Colonic mucosa (tissue), 4 donors: ENCODE measurements around the gene DGKB. TPM values are rescaled to one million over a fixed set of nuclear protein-coding genes. Genes with fewer than 3 reads are reported as not detected.

Experiments used
- DNase-seq: peaks from one replicate; pipeline ENCODE4 v3.0.0-alpha.2; 2020
- H3K27ac ChIP-seq: fragments of 200-600 bp; one replicate; pipeline ENCODE4 v1.8.0; 2021
- H3K27me3 ChIP-seq: fragments of 200-600 bp; one replicate; pipeline ENCODE4 v1.8.0; 2021
- H3K36me3 ChIP-seq: fragments of 200-600 bp; one replicate; pipeline ENCODE4 v1.8.0; 2021
- H3K4me1 ChIP-seq: fragments of 200-600 bp; one replicate; pipeline ENCODE4 v1.8.0; 2021; ENCODE audit warnings: mild to moderate bottlenecking
- H3K4me3 ChIP-seq: fragments of 200-600 bp; one replicate; pipeline ENCODE4 v1.8.0; 2021
- H3K9ac ChIP-seq, 2 donors: one replicate each; pipeline ENCODE4 v1.7.0; 2013; ENCODE audit warnings: control low read depth in 2 of 2, low read depth in 2 of 2, low read length in 2 of 2
- H3K9me3 ChIP-seq: fragments of 200-600 bp; one replicate; pipeline ENCODE4 v1.8.0; 2021
- intact Hi-C: fragments of 100-400 bp; cut with DNase I; formaldehyde crosslinking; loops from one replicate; pipeline ENCODE4 v1.14.1; 2022
- total RNA-seq, 2 donors: library from RNA; stranded (reverse); fragmentation: NEBNext Ultra II Directional in 1 of 2; extraction: Animal tissue kit (Norgen Biotek cat#: 25700) in 1 of 2; gene quantifications; one replicate each; pipeline ENCODE4 v1.2.1, GENCODE V29; 2021
- TF ChIP-seq, protein P1 (sequence below): fragments of 200-600 bp; IDR thresholded peaks from one replicate; pipeline ENCODE4 v1.8.0; 2022; ENCODE audit warnings: antibody characterized with exemption, mild to moderate bottlenecking
- donor health status: healthy.
- donor health status: DM: no; HTN: no; CAD: no.
- donor health status: DM: no; HTN: no; CAD: no.

Gene DGKB
- total RNA-seq, 2 donors from 2014 or later, result 0.25 to 0.61 TPM

DNA sequence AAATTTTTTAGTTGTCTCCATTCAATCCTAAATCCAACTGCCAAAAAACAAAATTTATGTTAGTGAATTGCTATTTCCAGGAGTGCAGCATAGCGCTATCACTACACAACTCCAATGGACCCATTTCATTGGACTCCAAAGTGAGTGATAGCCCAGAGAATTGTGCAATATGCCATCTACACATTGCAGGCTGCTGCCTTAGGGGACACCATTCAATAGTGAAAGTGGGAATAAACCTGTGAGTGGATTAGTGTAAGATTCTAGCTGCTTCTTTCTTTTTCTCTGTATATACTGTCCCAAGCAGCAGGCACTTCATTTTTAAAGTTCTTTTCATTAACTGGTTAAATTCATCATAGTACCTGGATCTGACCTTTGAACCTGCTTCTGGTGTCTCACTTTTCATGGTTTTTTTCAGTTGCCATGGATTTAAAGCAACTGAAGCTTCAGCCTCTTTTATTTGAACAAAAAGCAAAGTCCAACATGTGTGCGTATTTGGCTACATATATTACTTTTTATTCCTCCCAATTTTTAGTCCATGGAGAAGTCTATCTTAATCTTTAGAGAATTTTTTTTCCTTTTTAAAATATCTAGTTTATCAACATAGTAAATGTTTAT lies 97.3 kb downstream of the DGKB start:
- TF ChIP-seq, protein P1, sequence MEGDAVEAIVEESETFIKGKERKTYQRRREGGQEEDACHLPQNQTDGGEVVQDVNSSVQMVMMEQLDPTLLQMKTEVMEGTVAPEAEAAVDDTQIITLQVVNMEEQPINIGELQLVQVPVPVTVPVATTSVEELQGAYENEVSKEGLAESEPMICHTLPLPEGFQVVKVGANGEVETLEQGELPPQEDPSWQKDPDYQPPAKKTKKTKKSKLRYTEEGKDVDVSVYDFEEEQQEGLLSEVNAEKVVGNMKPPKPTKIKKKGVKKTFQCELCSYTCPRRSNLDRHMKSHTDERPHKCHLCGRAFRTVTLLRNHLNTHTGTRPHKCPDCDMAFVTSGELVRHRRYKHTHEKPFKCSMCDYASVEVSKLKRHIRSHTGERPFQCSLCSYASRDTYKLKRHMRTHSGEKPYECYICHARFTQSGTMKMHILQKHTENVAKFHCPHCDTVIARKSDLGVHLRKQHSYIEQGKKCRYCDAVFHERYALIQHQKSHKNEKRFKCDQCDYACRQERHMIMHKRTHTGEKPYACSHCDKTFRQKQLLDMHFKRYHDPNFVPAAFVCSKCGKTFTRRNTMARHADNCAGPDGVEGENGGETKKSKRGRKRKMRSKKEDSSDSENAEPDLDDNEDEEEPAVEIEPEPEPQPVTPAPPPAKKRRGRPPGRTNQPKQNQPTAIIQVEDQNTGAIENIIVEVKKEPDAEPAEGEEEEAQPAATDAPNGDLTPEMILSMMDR, result no peak
- H3K27ac ChIP-seq, result no peak overlapping the region
- no peaks in the 10 kb centered on the region for H3K9me3 ChIP-seq
- no peak overlapping the region for H3K9ac ChIP-seq
- DNase-seq, result no peak
- no peaks in the 10 kb centered on the region for H3K4me1 ChIP-seq
- intact Hi-C loops, result no loop called here
- H3K4me3 ChIP-seq, result no peak overlapping the region
- H3K27me3 ChIP-seq, result no peaks in the 10 kb centered on the region
- H3K36me3 ChIP-seq, result no peaks in the 10 kb centered on the region

DNA sequence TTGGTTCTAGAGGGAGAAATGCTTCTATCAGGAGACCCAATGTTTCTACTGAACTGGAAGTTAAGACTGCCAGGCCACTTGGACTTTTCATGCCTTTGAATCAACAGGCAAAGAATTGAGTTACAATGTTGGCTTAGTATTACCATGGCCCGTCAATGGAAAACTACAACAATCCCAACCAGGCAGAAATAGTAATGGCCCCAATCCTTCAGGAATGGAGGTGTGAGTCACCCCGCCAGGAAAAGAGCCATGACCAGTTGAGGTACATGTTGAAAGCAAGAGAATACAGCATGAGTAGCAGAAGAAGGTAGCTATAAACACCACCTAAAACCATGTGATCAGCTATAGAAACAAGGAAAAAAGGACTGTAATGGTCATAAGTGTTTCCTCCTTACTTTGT lies 101.9 kb downstream of the DGKB start:
- no peaks in the 10 kb centered on the region for H3K36me3 ChIP-seq
- TF ChIP-seq, protein P1, result no peak
- intact Hi-C loops, result no loop called here

DNA sequence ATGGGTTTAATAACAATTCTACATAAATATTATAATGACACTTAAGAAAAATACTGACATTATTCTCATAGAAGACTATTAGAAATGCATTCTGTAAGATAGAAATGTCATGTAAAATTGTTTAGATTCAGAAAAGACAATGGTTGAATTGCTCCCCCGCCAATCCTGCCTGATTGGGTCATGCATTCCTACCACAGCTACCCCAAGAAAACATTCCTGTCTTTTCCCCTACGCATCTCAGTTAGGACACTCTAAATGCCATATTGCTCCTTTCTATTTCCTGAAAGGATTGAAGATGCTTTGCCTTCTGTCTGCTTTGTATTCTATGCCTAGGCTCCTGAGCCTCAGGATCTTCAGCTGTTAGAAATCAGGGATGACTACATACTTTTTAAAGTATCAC lies 109.4 kb downstream of the DGKB start:
- H3K4me1 ChIP-seq, result no peaks in the 10 kb centered on the region
- no peaks in the 10 kb centered on the region for H3K27me3 ChIP-seq
- no peak overlapping the region for H3K9ac ChIP-seq
- TF ChIP-seq, protein P1, result no peak
- no peak overlapping the region for H3K4me3 ChIP-seq
- DNase-seq, result no peak
- intact Hi-C loops, result no loop called here
- no peak overlapping the region for H3K27ac ChIP-seq
- no peaks in the 10 kb centered on the region for H3K36me3 ChIP-seq
- no peaks in the 10 kb centered on the region for H3K9me3 ChIP-seq

More for the DNA sequence above, 101.9 kb downstream of the DGKB start:
- Histone ChIP-seq H3K4me3 (no peak overlapping the region), H3K9me3 (no peaks in the 10 kb centered on the region), H3K27me3 (no peaks in the 10 kb centered on the region), H3K27ac (no peak overlapping the region), H3K4me1 (no peaks in the 10 kb centered on the region), H3K9ac (no peak overlapping the region)
- no peak for DNase-seq

GRCh38 chr7:14787551-14787950 lies 115.0 kb downstream of the DGKB start:
- intact Hi-C loops, result no loop called here
- no peak overlapping the region for H3K9ac ChIP-seq
- DNase-seq, result no peak
- TF ChIP-seq, protein P1, result no peak
- H3K4me3 ChIP-seq, result no peak overlapping the region
- H3K27me3 ChIP-seq, result no peaks in the 10 kb centered on the region
- no peaks in the 10 kb centered on the region for H3K4me1 ChIP-seq
- no peak overlapping the region for H3K27ac ChIP-seq
- no peaks in the 10 kb centered on the region for H3K36me3 ChIP-seq
- H3K9me3 ChIP-seq, result no peaks in the 10 kb centered on the region

GRCh38 chr7:14786314-14786895 lies 116.1 kb downstream of the DGKB start:
- DNase-seq, result no peak

More at GRCh38 chr7:14786314-14786895, 116.1 kb downstream of the DGKB start:
- Histone ChIP-seq H3K27ac (no peak overlapping the region), H3K4me1 (no peaks in the 10 kb centered on the region), H3K4me3 (no peak overlapping the region), H3K9ac (no peak overlapping the region), H3K36me3 (no peaks in the 10 kb centered on the region), H3K9me3 (no peaks in the 10 kb centered on the region), H3K27me3 (no peaks in the 10 kb centered on the region)
- TF ChIP-seq, protein P1, result no peak
- intact Hi-C loops, result no loop called here
